Activated naive CD8-positive, alpha-beta T cell treated with anti-CD3 and anti-CD28 coated beads for 36 hours (primary cell): ENCODE data around the gene WNT3. TPM values are rescaled to one million over a fixed set of nuclear protein-coding genes. Genes with fewer than 3 reads are reported as not detected.
"Not testable (repeated sequence)": the region's sequence is repeated elsewhere in the genome, so short reads cannot be mapped to it uniquely, and the experiment has no call there.

Source experiments
- DNase-seq: peaks from one replicate; pipeline ENCODE4 v3.0.0; 2021
- H3K27ac Mint-ChIP-seq: one replicate; pipeline ENCODE4 v1.8.0; 2022; ENCODE audit warnings: mild to moderate bottlenecking, moderate library complexity, mixed read lengths
- H3K27me3 Mint-ChIP-seq: one replicate; pipeline ENCODE4 v1.8.0; 2022; ENCODE audit warnings: mild to moderate bottlenecking, mixed read lengths
- H3K36me3 Mint-ChIP-seq: one replicate; pipeline ENCODE4 v1.8.0; 2021; ENCODE audit warnings: mild to moderate bottlenecking, mixed read lengths
- H3K4me1 Mint-ChIP-seq: one replicate; pipeline ENCODE4 v1.8.0; 2021; ENCODE audit warnings: mixed read lengths
- H3K4me3 Mint-ChIP-seq: one replicate; pipeline ENCODE4 v1.8.0; 2022; ENCODE audit warnings: mild to moderate bottlenecking, moderate library complexity, mixed read lengths
- H3K9me3 Mint-ChIP-seq: one replicate; pipeline ENCODE4 v1.8.0; 2022; ENCODE audit warnings: mixed read lengths
- total RNA-seq, 2 experiments: library from RNA; stranded (reverse); gene quantifications; one replicate each; pipeline ENCODE4 v1.2.3, GENCODE V29; 2021

Gene WNT3
- total RNA-seq, 2 experiments from 2014 or later: 0.06 to 0.08 TPM

GRCh38 chr17:46759141-46759540, 59.4 kb downstream of the WNT3 start:
- Mint-ChIP-seq H3K4me3 (no peak overlapping the region), H3K9me3 (no peaks in the 10 kb centered on the region), H3K4me1 (no peaks in the 10 kb centered on the region), H3K27ac (no peak overlapping the region), H3K27me3 (no peaks in the 10 kb centered on the region), H3K36me3 (peaks cover 2% of the 10 kb centered on the region)
- no peak for DNase-seq

- Mint-ChIP-seq H3K36me3 (peaks cover 2% of the 10 kb centered on the region), H3K9me3 (no peaks in the 10 kb centered on the region)
- no peak for DNase-seq
Observed at GRCh38 chr17:46758614-46759013, 59.9 kb downstream of the WNT3 start.

GRCh38 chr17:46757588-46757987, 60.9 kb downstream of the WNT3 start:
- not testable (repeated sequence) for H3K27me3 Mint-ChIP-seq, H3K27ac Mint-ChIP-seq, H3K4me1 Mint-ChIP-seq, H3K36me3 Mint-ChIP-seq, H3K4me3 Mint-ChIP-seq, H3K9me3 Mint-ChIP-seq, DNase-seq

More at GRCh38 chr17:46758614-46759013, 59.9 kb downstream of the WNT3 start:
- no peak overlapping the region for H3K27ac Mint-ChIP-seq
- H3K4me1 Mint-ChIP-seq: no peaks in the 10 kb centered on the region
- no peak overlapping the region for H3K4me3 Mint-ChIP-seq
- no peaks in the 10 kb centered on the region for H3K27me3 Mint-ChIP-seq

- Mint-ChIP-seq H3K27ac (no peak overlapping the region), H3K4me3 (no peak overlapping the region), H3K4me1 (no peaks in the 10 kb centered on the region), H3K9me3 (no peaks in the 10 kb centered on the region), H3K36me3 (peaks cover 2% of the 10 kb centered on the region), H3K27me3 (no peaks in the 10 kb centered on the region)
- no peak for DNase-seq
Observed at GRCh38 chr17:46756861-46757260, 61.6 kb downstream of the WNT3 start.

GRCh38 chr17:46756081-46756735, 62.3 kb downstream of the WNT3 start:
- H3K36me3 Mint-ChIP-seq: peaks cover 2% of the 10 kb centered on the region
- H3K4me3 Mint-ChIP-seq: no peak overlapping the region

GRCh38 chr17:46753776-46754175, 64.7 kb downstream of the WNT3 start:
- Mint-ChIP-seq H3K4me3 (no peak overlapping the region), H3K9me3 (no peaks in the 10 kb centered on the region), H3K36me3 (peaks cover 2% of the 10 kb centered on the region), H3K27ac (no peak overlapping the region), H3K27me3 (no peaks in the 10 kb centered on the region), H3K4me1 (no peaks in the 10 kb centered on the region)
- no peak for DNase-seq

More at GRCh38 chr17:46756081-46756735, 62.3 kb downstream of the WNT3 start:
- no peaks in the 10 kb centered on the region for H3K9me3 Mint-ChIP-seq
- no peak overlapping the region for H3K27ac Mint-ChIP-seq
- no peak for DNase-seq
- H3K4me1 Mint-ChIP-seq: no peaks in the 10 kb centered on the region
- no peaks in the 10 kb centered on the region for H3K27me3 Mint-ChIP-seq

GRCh38 chr17:46751425-46751824, 67.1 kb downstream of the WNT3 start:
- peaks cover 2% of the 10 kb centered on the region for H3K36me3 Mint-ChIP-seq
- H3K4me3 Mint-ChIP-seq: no peak overlapping the region
- H3K27ac Mint-ChIP-seq: no peak overlapping the region
- DNase-seq: no peak
- H3K9me3 Mint-ChIP-seq: no peaks in the 10 kb centered on the region
- H3K27me3 Mint-ChIP-seq: no peaks in the 10 kb centered on the region
- no peaks in the 10 kb centered on the region for H3K4me1 Mint-ChIP-seq

GRCh38 chr17:46745376-46745775, 73.1 kb downstream of the WNT3 start:
- H3K36me3 Mint-ChIP-seq: no peaks in the 10 kb centered on the region
- H3K27ac Mint-ChIP-seq: no peak overlapping the region
- DNase-seq: no peak
- no peaks in the 10 kb centered on the region for H3K9me3 Mint-ChIP-seq
- no peaks in the 10 kb centered on the region for H3K27me3 Mint-ChIP-seq
- no peak overlapping the region for H3K4me3 Mint-ChIP-seq
- no peaks in the 10 kb centered on the region for H3K4me1 Mint-ChIP-seq

- H3K4me3 Mint-ChIP-seq: no peak overlapping the region
- no peaks in the 10 kb centered on the region for H3K27me3 Mint-ChIP-seq
- no peak overlapping the region for H3K27ac Mint-ChIP-seq
- H3K9me3 Mint-ChIP-seq: no peaks in the 10 kb centered on the region
- DNase-seq: no peak
- no peaks in the 10 kb centered on the region for H3K4me1 Mint-ChIP-seq
- no peaks in the 10 kb centered on the region for H3K36me3 Mint-ChIP-seq
Observed at GRCh38 chr17:46744441-46744840, 74.1 kb downstream of the WNT3 start.

GRCh38 chr17:46742565-46743270, 75.8 kb downstream of the WNT3 start:
- no peaks in the 10 kb centered on the region for H3K4me1 Mint-ChIP-seq
- no peaks in the 10 kb centered on the region for H3K36me3 Mint-ChIP-seq
- H3K27me3 Mint-ChIP-seq: no peaks in the 10 kb centered on the region
- H3K4me3 Mint-ChIP-seq: no peak overlapping the region
- peak; percentile 8 for DNase-seq
- no peaks in the 10 kb centered on the region for H3K9me3 Mint-ChIP-seq
- no peak overlapping the region for H3K27ac Mint-ChIP-seq

- Mint-ChIP-seq H3K9me3 (no peaks in the 10 kb centered on the region), H3K4me3 (no peak overlapping the region), H3K27ac (no peak overlapping the region), H3K27me3 (no peaks in the 10 kb centered on the region), H3K4me1 (no peaks in the 10 kb centered on the region), H3K36me3 (peaks cover 3% of the 10 kb centered on the region)
- DNase-seq: no peak
Observed at GRCh38 chr17:46741122-46741730, 77.3 kb downstream of the WNT3 start.

- Mint-ChIP-seq H3K36me3 (peaks cover 3% of the 10 kb centered on the region), H3K9me3 (no peaks in the 10 kb centered on the region), H3K27me3 (no peaks in the 10 kb centered on the region), H3K4me1 (no peaks in the 10 kb centered on the region), H3K27ac (no peak overlapping the region), H3K4me3 (no peak overlapping the region)
- no peak for DNase-seq
Observed at GRCh38 chr17:46739982-46740381, 78.5 kb downstream of the WNT3 start.

GRCh38 chr17:46738544-46738943, 79.9 kb downstream of the WNT3 start:
- DNase-seq: no peak
- Mint-ChIP-seq H3K4me3 (no peak overlapping the region), H3K9me3 (no peaks in the 10 kb centered on the region), H3K36me3 (peaks cover 3% of the 10 kb centered on the region), H3K27ac (no peak overlapping the region), H3K27me3 (no peaks in the 10 kb centered on the region), H3K4me1 (peaks cover 3% of the 10 kb centered on the region)

GRCh38 chr17:46737326-46737725, 81.2 kb downstream of the WNT3 start:
- H3K27me3 Mint-ChIP-seq: no peaks in the 10 kb centered on the region
- H3K4me3 Mint-ChIP-seq: no peak overlapping the region
- no peak overlapping the region for H3K27ac Mint-ChIP-seq
- H3K9me3 Mint-ChIP-seq: no peaks in the 10 kb centered on the region
- peaks cover 3% of the 10 kb centered on the region for H3K4me1 Mint-ChIP-seq
- H3K36me3 Mint-ChIP-seq: peaks cover 3% of the 10 kb centered on the region
- no peak for DNase-seq

GRCh38 chr17:46736100-46736499, 82.4 kb downstream of the WNT3 start:
- Mint-ChIP-seq H3K9me3 (no peaks in the 10 kb centered on the region), H3K27me3 (no peaks in the 10 kb centered on the region), H3K36me3 (peaks cover 3% of the 10 kb centered on the region), H3K27ac (no peak overlapping the region), H3K4me1 (peaks cover 3% of the 10 kb centered on the region), H3K4me3 (no peak overlapping the region)
- no peak for DNase-seq
